Esophagus squamous epithelium (tissue), 5 donors: Measurements from ENCODE around the gene RBM47. TPM values are rescaled to one million over a fixed set of nuclear protein-coding genes. Genes with fewer than 3 reads are reported as not detected.

Source experiments
- DNase-seq: peaks from one replicate; lab custom pipeline; 2025; lab: John Stamatoyannopoulos, UW
- H3K27ac ChIP-seq, 4 donors: fragments of 200-600 bp; sonication (generic); one replicate each; pipeline ENCODE4 v1.5.1; 2016 to 2019; ENCODE audit warnings: mild to moderate bottlenecking in 1 of 4
- H3K27me3 ChIP-seq, 4 donors: fragments of 200-600 bp; sonication (generic); 1 replicate in 3 of 4; 2 replicates in 1 of 4; pipeline versions ENCODE4 v1.5.1 to v1.6.0; 2017 to 2021; ENCODE audit warnings: antibody characterized with exemption in 1 of 4
- H3K36me3 ChIP-seq, 3 donors: fragments of 200-600 bp; sonication (generic); one replicate each; pipeline ENCODE4 v1.5.1; 2016 to 2019
- H3K4me1 ChIP-seq, 3 donors: fragments of 200-600 bp; sonication (generic); one replicate each; pipeline ENCODE4 v1.5.1; 2017 to 2019
- H3K4me3 ChIP-seq, 4 donors: fragments of 200-600 bp; sonication (generic); 1 replicate in 3 of 4; 2 replicates in 1 of 4; pipeline ENCODE4 v1.5.1; 2016 to 2019; ENCODE audit warnings: mild to moderate bottlenecking in 2 of 4, moderate library complexity in 1 of 4
- H3K9me3 ChIP-seq, 3 donors: fragments of 200-600 bp; sonication (generic); one replicate each; pipeline ENCODE4 v1.5.1; 2016 to 2019
- CTCF ChIP-seq, 6 experiments: fragments of 450-650 bp in 4 of 6; fragments of 200-600 bp in 2 of 6; sonication (generic) in 2 of 6; IDR thresholded peaks; one replicate each; pipeline ENCODE4 v1.5.1; 2016 to 2019; ENCODE audit warnings: antibody characterized with exemption in 6 of 6, mild to moderate bottlenecking in 4 of 6, moderate library complexity in 4 of 6
- POLR2A ChIP-seq, 4 donors: fragments of 450-650 bp; IDR thresholded peaks; one replicate each; pipeline ENCODE4 v1.6.1; 2017; ENCODE audit warnings: antibody characterized with exemption in 4 of 4, mild to moderate bottlenecking in 4 of 4, moderate library complexity in 3 of 4
- WGBS, 2 donors: methylation state at CpG; one replicate each; pipeline ENCODE4 v1.1.5; 2018; 5-methylcytosine and 5-hydroxymethylcytosine counted together
- intact Hi-C: fragments of 100-400 bp; cut with DNase I; formaldehyde crosslinking; loops from one replicate; pipeline ENCODE4 v1.15.0; 2022
- total RNA-seq, 4 donors: library from RNA; depleted of rRNA; stranded (reverse); fragments of >200 nt; gene quantifications; one replicate each; pipeline ENCODE4 v1.1.0, GENCODE V29; 2016
- donor health status: DM: yes; HTN: yes; CAD: no.

The RBM47 gene
- total RNA-seq, 4 donors from 2014 or later = 94.6 to 197 (median 125) TPM

- intact Hi-C loops = no loop called here
- Histone ChIP-seq H3K9me3 (no peaks in the 10 kb centered on the region), H3K4me1 (peaks cover 5 to 52% (median 21%) of the 10 kb centered on the region in 3 donors), H3K4me3 (peak overlapping the region in 3 of 4 donors; percentile 0 to 39 (median 21)), H3K27ac (peak overlapping the region; percentile 59 to 82 (median 77)), H3K36me3 (no peaks in the 10 kb centered on the region), H3K27me3 (no peaks in the 10 kb centered on the region)
- TF ChIP-seq CTCF (IDR thresholded peaks at IDR 0.05) (no peak), POLR2A (IDR thresholded peaks at IDR 0.05) (no peak)
- 6 to 17% methylated on average over 6 to 7 of the region's 7 CpGs for WGBS, 2 donors
- peak; percentile 8 for DNase-seq
Measured at GRCh38 chr4:40576651-40577480, 52.8 kb downstream of the RBM47 start.

- no peak for DNase-seq
- H3K9me3 ChIP-seq = no peaks in the 10 kb centered on the region
- peak overlapping the region; percentile 3 to 82 (median 28) for H3K27ac ChIP-seq
- peaks cover 5 to 52% (median 21%) of the 10 kb centered on the region in 3 donors for H3K4me1 ChIP-seq
- TF ChIP-seq POLR2A (IDR thresholded peaks at IDR 0.05) = no peak
- no peak for TF ChIP-seq CTCF (IDR thresholded peaks at IDR 0.05)
- H3K27me3 ChIP-seq = no peaks in the 10 kb centered on the region
- H3K36me3 ChIP-seq = no peaks in the 10 kb centered on the region
- 93 to 100% methylated on average over 2 of the region's 2 CpGs for WGBS, 2 donors
- H3K4me3 ChIP-seq = no peak overlapping the region
- intact Hi-C loops = no loop called here
Measured at GRCh38 chr4:40575846-40576245, 53.8 kb downstream of the RBM47 start.

- no peaks in the 10 kb centered on the region for H3K9me3 ChIP-seq
- H3K4me1 ChIP-seq = peaks cover 5 to 40% (median 21%) of the 10 kb centered on the region in 3 donors
- WGBS, 2 donors = 60 to 68% methylated on average over 6 of the region's 6 CpGs
- TF ChIP-seq POLR2A (IDR thresholded peaks at IDR 0.05) (no peak), CTCF (IDR thresholded peaks at IDR 0.05) (no peak)
- no peak for DNase-seq
- H3K27me3 ChIP-seq = no peaks in the 10 kb centered on the region
- H3K27ac ChIP-seq = peak overlapping the region in 2 of 4 donors; percentile 24 to 34
- H3K4me3 ChIP-seq = no peak overlapping the region
- H3K36me3 ChIP-seq = no peaks in the 10 kb centered on the region
- intact Hi-C loops = no loop called here
Measured at GRCh38 chr4:40573593-40574311, 55.9 kb downstream of the RBM47 start.

- Histone ChIP-seq H3K27ac (no peak overlapping the region), H3K4me1 (peaks cover 5 to 35% (median 21%) of the 10 kb centered on the region in 3 donors), H3K36me3 (no peaks in the 10 kb centered on the region), H3K27me3 (no peaks in the 10 kb centered on the region), H3K4me3 (no peak overlapping the region), H3K9me3 (no peaks in the 10 kb centered on the region)
- DNase-seq = no peak
- intact Hi-C loops = no loop called here
- TF ChIP-seq POLR2A (IDR thresholded peaks at IDR 0.05) (no peak), CTCF (IDR thresholded peaks at IDR 0.05) (no peak)
- 87 to 93% methylated on average over 7 of the region's 7 CpGs for WGBS, 2 donors
Measured at GRCh38 chr4:40572692-40573310, 56.9 kb downstream of the RBM47 start.
